ENCODE measurements around the gene PRAMEF14. TPM values are rescaled to one million over a fixed set of nuclear protein-coding genes. Genes with fewer than 3 reads are reported as not detected.
"Not testable (repeated sequence)": the region's sequence is repeated elsewhere in the genome, so short reads cannot be mapped to it uniquely, and the experiment has no call there.

The PRAMEF14 gene
- not detected for total RNA-seq
- not detected for polyA plus RNA-seq
- long read RNA-seq, donor 1 = 0 reads
- long read RNA-seq, donor 2 = 0 reads

DNA sequence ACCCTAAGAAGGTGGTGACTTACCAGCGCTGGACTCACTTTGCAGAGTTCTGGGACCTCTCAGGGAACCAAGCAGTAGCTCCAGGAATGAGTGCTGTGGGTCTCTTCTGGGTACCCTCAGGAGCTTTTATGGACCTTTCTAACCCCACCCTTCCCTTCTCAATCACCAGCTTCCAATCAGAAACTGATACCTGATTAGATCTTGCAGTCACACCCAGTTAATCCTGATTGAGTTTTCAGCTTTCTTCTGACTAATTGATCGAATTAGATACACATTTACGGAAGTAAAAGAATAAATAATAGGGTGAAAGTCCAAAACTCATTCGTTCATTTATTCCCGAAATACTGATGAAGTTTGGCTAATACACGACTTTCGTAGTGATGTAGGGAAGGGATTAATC is at the start of gene PRAMEF14:
PRAMEF14 (minus strand) TSS at position 101 of the 400 bp plus-strand sequence. CDS start 1,820 bp downstream, outside the sequence.
- intact Hi-C loops (cut with DNase I); H3K36me3 ChIP-seq (ENCODE audit: insufficient read depth in 1 of 2, low read depth in 1 of 2); DNase-seq; H3K9me3 ChIP-seq; H3K27me3 ChIP-seq (ENCODE audit: insufficient read depth in 3 of 3, low read length in 2 of 3); ATAC-seq; H3K27ac ChIP-seq; H3K4me1 ChIP-seq; H3K4me3 ChIP-seq: not testable (repeated sequence)
- WGBS, 3 donors = 59 to 69% (median 68%) methylated on average over 7 of the region's 7 CpGs

DNA sequence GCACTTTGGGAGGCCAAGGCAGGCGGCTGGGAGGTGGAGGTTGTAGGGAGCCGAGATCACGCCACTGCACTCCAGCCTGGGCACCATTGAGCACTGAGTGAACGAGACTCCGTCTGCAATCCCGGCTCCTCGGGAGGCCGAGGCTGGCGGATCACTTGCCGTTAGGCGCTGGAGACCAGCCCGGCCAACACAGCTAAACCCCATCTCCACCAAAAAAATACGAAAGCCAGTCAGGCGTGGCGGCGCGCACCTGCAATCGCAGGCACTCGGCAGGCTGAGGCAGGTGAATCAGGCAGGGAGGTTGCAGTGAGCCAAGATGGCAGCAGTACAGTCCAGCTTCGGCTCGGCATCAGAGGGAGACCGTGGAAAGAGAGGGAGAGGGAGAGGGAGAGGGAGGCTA is 48.4 kb upstream of the PRAMEF14 start:
- H3K27ac ChIP-seq; ATAC-seq; H3K36me3 ChIP-seq (ENCODE audit: insufficient read depth in 1 of 2, low read depth in 1 of 2); H3K4me3 ChIP-seq; H3K4me1 ChIP-seq; H3K9me3 ChIP-seq; DNase-seq; H3K27me3 ChIP-seq (ENCODE audit: insufficient read depth in 3 of 3, low read length in 2 of 3); intact Hi-C loops (cut with DNase I): not testable (repeated sequence)
- 95 to 96% (median 96%) methylated on average over 17 to 22 of the region's 22 CpGs for WGBS, 3 donors

- WGBS, 3 donors = 90 to 95% (median 93%) methylated on average over 23 to 32 of the region's 32 CpGs
- ATAC-seq; H3K36me3 ChIP-seq (ENCODE audit: insufficient read depth in 1 of 2, low read depth in 1 of 2); H3K27ac ChIP-seq; intact Hi-C loops (cut with DNase I); H3K27me3 ChIP-seq (ENCODE audit: insufficient read depth in 3 of 3, low read length in 2 of 3); DNase-seq; H3K9me3 ChIP-seq; H3K4me1 ChIP-seq; H3K4me3 ChIP-seq: not testable (repeated sequence)
Observed at GRCh38 chr1:13394761-13395160, 47.8 kb upstream of the PRAMEF14 start.

- H3K4me3 ChIP-seq; ATAC-seq; DNase-seq; H3K36me3 ChIP-seq (ENCODE audit: insufficient read depth in 1 of 2, low read depth in 1 of 2); H3K4me1 ChIP-seq; H3K27me3 ChIP-seq (ENCODE audit: insufficient read depth in 3 of 3, low read length in 2 of 3); H3K27ac ChIP-seq; H3K9me3 ChIP-seq; intact Hi-C loops (cut with DNase I): not testable (repeated sequence)
- 72 to 79% (median 77%) methylated on average over 7 of the region's 7 CpGs for WGBS, 3 donors
Observed at GRCh38 chr1:13393004-13393403, 46.1 kb upstream of the PRAMEF14 start.

GRCh38 chr1:13389332-13389731 is 42.4 kb upstream of the PRAMEF14 start, which contains the start of gene PRAMEF17:
TSS of gene PRAMEF17 (plus strand) at chr1:13389632. CDS start at chr1:13389658, 26 bp downstream.
- H3K27me3 ChIP-seq (ENCODE audit: insufficient read depth in 3 of 3, low read length in 2 of 3); H3K9me3 ChIP-seq; H3K36me3 ChIP-seq (ENCODE audit: insufficient read depth in 1 of 2, low read depth in 1 of 2); H3K4me3 ChIP-seq; DNase-seq; ATAC-seq; intact Hi-C loops (cut with DNase I); H3K27ac ChIP-seq; H3K4me1 ChIP-seq: not testable (repeated sequence)

DNA sequence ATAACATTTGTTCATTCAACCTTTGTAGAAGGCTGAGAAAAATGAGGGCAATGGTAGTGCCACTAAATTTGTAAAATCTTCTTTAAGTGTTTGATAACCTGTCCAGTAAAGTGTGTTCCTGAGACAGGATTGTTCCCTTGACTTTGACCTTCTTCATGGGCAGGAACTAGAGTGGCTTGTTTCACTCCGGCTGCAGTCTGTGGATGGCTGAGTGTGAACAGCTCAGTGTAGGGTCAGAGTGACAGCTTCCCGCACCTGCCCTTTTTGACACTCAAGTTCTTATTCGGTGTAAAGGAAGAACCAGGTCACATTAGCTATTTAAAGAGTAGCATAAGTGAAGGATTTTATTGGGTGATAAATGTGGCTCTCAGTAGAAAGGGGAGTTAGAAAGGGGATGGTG is 33.4 kb upstream of the PRAMEF14 start:
- H3K4me1 ChIP-seq; H3K9me3 ChIP-seq; H3K4me3 ChIP-seq; intact Hi-C loops (cut with DNase I); H3K36me3 ChIP-seq (ENCODE audit: insufficient read depth in 1 of 2, low read depth in 1 of 2); H3K27ac ChIP-seq; DNase-seq; ATAC-seq; H3K27me3 ChIP-seq (ENCODE audit: insufficient read depth in 3 of 3, low read length in 2 of 3): not testable (repeated sequence)
- WGBS, 3 donors = 38 to 68% (median 41%) methylated on average over 3 of the region's 3 CpGs

DNA sequence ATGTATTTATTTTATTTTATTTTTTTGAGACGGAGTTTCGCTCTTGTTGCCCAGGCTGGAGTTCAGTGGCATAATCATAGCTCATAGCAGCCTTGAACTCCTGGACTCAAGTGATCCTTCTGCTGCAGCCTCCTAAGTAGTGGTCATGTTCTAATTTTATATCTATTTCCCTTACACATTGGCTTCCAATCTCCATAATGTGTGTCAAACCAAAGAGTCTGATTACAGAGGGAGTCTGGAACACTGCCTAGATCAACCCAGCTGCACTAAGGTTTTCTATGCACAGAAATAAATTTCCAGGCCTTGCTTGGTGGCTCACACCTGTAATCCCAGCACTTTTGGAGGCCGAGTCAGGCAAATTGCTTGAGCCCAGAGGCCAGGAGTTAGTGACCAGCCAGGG is 32.0 kb upstream of the PRAMEF14 start:
- H3K27ac ChIP-seq; H3K27me3 ChIP-seq (ENCODE audit: insufficient read depth in 3 of 3, low read length in 2 of 3); intact Hi-C loops (cut with DNase I); H3K9me3 ChIP-seq; H3K36me3 ChIP-seq (ENCODE audit: insufficient read depth in 1 of 2, low read depth in 1 of 2); H3K4me1 ChIP-seq; H3K4me3 ChIP-seq; DNase-seq: not testable (repeated sequence)
- 66 to 88% (median 73%) methylated on average over 3 of the region's 3 CpGs for WGBS, 3 donors
- ATAC-seq = peak in 3 of 4 donors; percentile 32 to 38 (median 36)

DNA sequence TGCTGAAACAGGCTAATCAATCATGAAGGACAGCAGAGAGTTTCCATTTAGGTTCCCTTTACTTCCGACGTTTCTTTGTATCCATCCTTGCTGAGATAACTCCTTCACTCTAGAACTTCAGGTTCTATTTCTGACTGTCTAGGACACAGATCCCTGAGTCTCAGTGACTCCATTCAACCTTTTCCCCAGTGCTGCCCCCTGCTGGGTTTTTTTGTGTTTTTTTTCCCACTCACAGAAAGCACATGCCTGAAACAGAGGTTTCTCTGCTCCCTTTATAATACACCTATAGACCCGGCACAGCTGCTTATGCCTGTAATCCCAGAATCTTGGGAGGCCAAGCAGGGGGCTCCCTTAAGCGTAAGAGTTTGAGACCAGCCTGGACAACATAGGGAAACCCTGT is 21.6 kb upstream of the PRAMEF14 start:
- DNase-seq; H3K4me1 ChIP-seq; H3K36me3 ChIP-seq (ENCODE audit: insufficient read depth in 1 of 2, low read depth in 1 of 2); H3K27ac ChIP-seq; H3K27me3 ChIP-seq (ENCODE audit: insufficient read depth in 3 of 3, low read length in 2 of 3); H3K9me3 ChIP-seq; ATAC-seq; H3K4me3 ChIP-seq; intact Hi-C loops (cut with DNase I): not testable (repeated sequence)
- 62 to 78% (median 63%) methylated on average over 3 of the region's 4 CpGs for WGBS, 3 donors

GRCh38 chr1:13366536-13366935 is 19.6 kb upstream of the PRAMEF14 start:
- H3K9me3 ChIP-seq; H3K4me1 ChIP-seq; H3K4me3 ChIP-seq; H3K36me3 ChIP-seq (ENCODE audit: insufficient read depth in 1 of 2, low read depth in 1 of 2); H3K27me3 ChIP-seq (ENCODE audit: insufficient read depth in 3 of 3, low read length in 2 of 3); ATAC-seq; intact Hi-C loops (cut with DNase I); DNase-seq; H3K27ac ChIP-seq: not testable (repeated sequence)
- WGBS, 3 donors = 88 to 93% (median 93%) methylated on average over 3 of the region's 3 CpGs

DNA sequence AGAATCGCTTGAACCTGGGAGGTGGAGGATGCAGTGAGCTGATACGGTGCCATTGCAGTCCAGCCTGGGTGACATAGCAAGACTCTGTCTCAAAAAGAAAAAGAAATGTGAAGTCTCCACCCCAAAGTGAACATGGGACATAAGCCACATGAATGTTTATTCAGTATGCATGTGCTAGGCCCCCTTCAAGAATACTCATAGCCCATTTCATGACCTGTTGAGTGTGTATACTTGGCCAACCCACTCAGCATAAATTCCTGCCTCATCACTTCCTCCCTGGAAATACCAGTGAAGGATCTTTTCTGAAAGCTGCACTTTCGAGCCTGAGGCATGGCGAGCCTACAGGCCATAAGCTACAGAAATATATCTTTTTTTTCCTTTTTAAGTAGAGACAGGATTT is 18.0 kb upstream of the PRAMEF14 start:
- H3K4me3 ChIP-seq; H3K9me3 ChIP-seq; H3K4me1 ChIP-seq; ATAC-seq; intact Hi-C loops (cut with DNase I); H3K27me3 ChIP-seq (ENCODE audit: insufficient read depth in 3 of 3, low read length in 2 of 3); H3K36me3 ChIP-seq (ENCODE audit: insufficient read depth in 1 of 2, low read depth in 1 of 2); DNase-seq; H3K27ac ChIP-seq: not testable (repeated sequence)
- 82 to 93% (median 92%) methylated on average over 2 of the region's 4 CpGs for WGBS, 3 donors

GRCh38 chr1:13362364-13362763 is 15.4 kb upstream of the PRAMEF14 start:
- H3K4me3 ChIP-seq; intact Hi-C loops (cut with DNase I); H3K27ac ChIP-seq; DNase-seq; H3K36me3 ChIP-seq (ENCODE audit: insufficient read depth in 1 of 2, low read depth in 1 of 2); H3K27me3 ChIP-seq (ENCODE audit: insufficient read depth in 3 of 3, low read length in 2 of 3); H3K9me3 ChIP-seq; ATAC-seq; H3K4me1 ChIP-seq: not testable (repeated sequence)
- 46 to 86% (median 57%) methylated on average over 1 of the region's 7 CpGs for WGBS, 3 donors
